T-helper 1 cell treated with Interleukin-12 subunit alpha and Interleukin-12 subunit beta and Interleukin-4 antibody, amounts not matched to agents 30 μg/mL and 1 μg/mL, for 36 hours (primary cell): ENCODE data around the gene SLC22A3.
"Not testable (repeated sequence)": the region's sequence is repeated elsewhere in the genome, so short reads cannot be mapped to it uniquely, and the experiment has no call there.

Experiments used
- H3K27ac Mint-ChIP-seq: one replicate; pipeline ENCODE4 v1.8.0; 2021; ENCODE audit warnings: mild to moderate bottlenecking, mixed read lengths
- H3K27me3 Mint-ChIP-seq: one replicate; pipeline ENCODE4 v1.8.0; 2021; ENCODE audit warnings: low read depth, mixed read lengths
- H3K36me3 Mint-ChIP-seq: one replicate; pipeline ENCODE4 v1.8.0; 2021; ENCODE audit warnings: low read depth, mixed read lengths
- H3K4me1 Mint-ChIP-seq: one replicate; pipeline ENCODE4 v1.8.0; 2021; ENCODE audit warnings: low read depth, mixed read lengths
- H3K4me3 Mint-ChIP-seq: one replicate; pipeline ENCODE4 v1.8.0; 2021; ENCODE audit warnings: mild to moderate bottlenecking, moderate library complexity, mixed read lengths
- H3K9me3 Mint-ChIP-seq: one replicate; pipeline ENCODE4 v1.8.0; 2021; ENCODE audit warnings: mixed read lengths

SLC22A3 gene

DNA sequence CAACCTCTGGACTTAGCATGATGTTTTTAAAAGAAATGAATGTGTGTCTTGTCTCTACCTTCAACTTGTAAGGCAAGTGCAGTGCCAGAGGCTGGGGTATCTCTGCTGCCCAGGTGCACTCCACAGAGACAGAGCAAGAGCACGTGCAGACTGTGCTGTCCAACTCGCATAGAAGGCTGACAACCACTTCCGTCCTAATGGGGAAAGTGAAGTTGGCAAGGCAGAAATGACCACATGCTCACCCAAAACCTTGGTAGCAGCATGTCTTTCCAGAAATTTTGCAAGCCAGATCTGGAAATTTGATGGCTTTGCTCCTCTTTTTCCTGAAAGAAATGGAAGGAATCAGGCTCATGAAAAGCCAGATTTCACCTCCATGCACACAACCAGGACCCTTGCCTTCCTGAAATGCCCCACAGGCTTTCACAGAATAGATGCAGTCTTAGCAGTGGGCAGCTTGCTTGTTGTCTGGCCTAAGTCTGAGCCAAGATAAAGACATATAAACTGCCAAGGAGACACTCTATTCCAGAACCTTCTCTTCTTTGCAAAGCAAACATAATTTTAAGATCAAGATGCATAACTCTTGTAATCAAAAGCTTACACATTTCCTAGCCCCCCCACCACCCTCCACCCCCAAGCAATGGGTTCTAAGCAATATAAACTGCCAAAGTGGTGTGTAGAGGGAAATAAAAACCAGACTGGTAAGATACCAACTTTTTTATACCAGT, 26.8 kb downstream of the SLC22A3 start:
- Mint-ChIP-seq H3K4me3 (no peak overlapping the region), H3K27ac (no peak overlapping the region), H3K36me3 (no peaks in the 10 kb centered on the region), H3K4me1 (no peaks in the 10 kb centered on the region), H3K9me3 (no peaks in the 10 kb centered on the region), H3K27me3 (peaks cover 25% of the 10 kb centered on the region)

DNA sequence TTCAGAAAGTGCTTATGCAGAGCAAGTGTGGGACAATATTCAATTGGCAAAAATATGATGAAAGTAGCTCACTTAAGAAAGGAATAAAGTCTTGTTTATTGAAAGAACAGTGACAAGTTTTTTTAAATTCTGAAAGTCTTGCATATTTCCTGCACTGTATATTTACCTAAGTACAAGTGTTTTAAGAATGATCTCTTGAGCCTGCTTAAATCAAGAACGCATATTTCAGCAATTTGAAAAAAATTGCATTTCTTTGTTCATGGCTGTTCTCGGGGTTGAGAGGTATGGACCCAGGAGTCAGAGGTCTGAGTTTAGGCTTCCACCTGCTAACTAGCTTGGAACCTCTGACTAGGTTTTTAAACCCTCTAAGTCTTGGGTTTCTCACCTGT, 27.4 kb downstream of the SLC22A3 start:
- Mint-ChIP-seq H3K27ac (no peak overlapping the region), H3K9me3 (no peaks in the 10 kb centered on the region), H3K4me1 (no peaks in the 10 kb centered on the region), H3K36me3 (no peaks in the 10 kb centered on the region), H3K27me3 (peaks cover 25% of the 10 kb centered on the region), H3K4me3 (no peak overlapping the region)

DNA sequence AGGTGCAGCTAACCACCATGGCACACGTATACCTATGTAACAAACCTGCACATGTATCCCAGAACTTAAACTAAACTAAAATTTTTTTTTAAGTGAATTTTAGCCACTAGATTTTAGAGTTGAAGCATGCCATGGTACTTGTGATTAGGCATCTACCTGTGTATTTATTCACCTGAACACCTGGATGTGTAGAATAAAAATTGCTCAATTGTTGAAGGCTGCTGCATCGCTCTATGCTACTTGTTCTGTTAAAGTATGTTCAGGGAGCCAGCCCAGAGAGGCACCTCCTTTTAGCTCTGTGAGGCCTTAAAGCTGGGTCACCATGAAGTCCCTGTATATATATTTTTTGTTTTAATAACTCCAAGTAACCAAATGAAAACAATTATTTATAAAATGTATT, 28.3 kb downstream of the SLC22A3 start:
- Mint-ChIP-seq H3K27me3 (peaks cover 25% of the 10 kb centered on the region), H3K4me1 (no peaks in the 10 kb centered on the region), H3K4me3 (no peak overlapping the region), H3K9me3 (no peaks in the 10 kb centered on the region), H3K27ac (no peak overlapping the region), H3K36me3 (no peaks in the 10 kb centered on the region)

DNA sequence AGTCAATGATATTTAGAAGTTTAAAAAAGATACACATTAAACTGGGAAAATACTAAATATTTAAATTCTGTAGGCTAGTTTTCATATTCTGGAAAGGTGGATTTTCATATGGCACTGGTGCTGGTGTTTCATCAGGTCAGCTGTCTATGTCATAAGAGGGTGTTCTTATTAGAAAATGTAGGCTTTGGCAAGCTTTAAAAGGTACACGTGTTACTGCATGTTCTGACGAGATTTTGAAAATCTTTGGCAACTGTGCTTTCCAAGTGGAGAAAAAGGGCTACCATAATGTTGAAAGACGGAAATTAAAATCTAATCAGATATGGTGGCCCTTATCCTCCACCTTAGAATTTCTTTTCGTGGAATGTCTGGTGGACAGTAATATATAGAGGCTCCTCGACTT, 30.0 kb downstream of the SLC22A3 start:
- H3K36me3 Mint-ChIP-seq, result no peaks in the 10 kb centered on the region
- H3K4me3 Mint-ChIP-seq, result no peak overlapping the region
- H3K27ac Mint-ChIP-seq, result no peak overlapping the region
- H3K9me3 Mint-ChIP-seq, result no peaks in the 10 kb centered on the region
- H3K27me3 Mint-ChIP-seq, result peaks cover 22% of the 10 kb centered on the region
- H3K4me1 Mint-ChIP-seq, result no peaks in the 10 kb centered on the region

- Mint-ChIP-seq H3K36me3 (no peaks in the 10 kb centered on the region), H3K4me3 (no peak overlapping the region), H3K27me3 (peaks cover 22% of the 10 kb centered on the region), H3K27ac (no peak overlapping the region), H3K4me1 (no peaks in the 10 kb centered on the region), H3K9me3 (no peaks in the 10 kb centered on the region)
Observed at GRCh38 chr6:160378882-160379281, 30.7 kb downstream of the SLC22A3 start.

GRCh38 chr6:160379466-160379865, 31.3 kb downstream of the SLC22A3 start:
- H3K4me3 Mint-ChIP-seq, result no peak overlapping the region
- no peak overlapping the region for H3K27ac Mint-ChIP-seq
- no peaks in the 10 kb centered on the region for H3K4me1 Mint-ChIP-seq

GRCh38 chr6:160382946-160383345, 34.8 kb downstream of the SLC22A3 start:
- H3K27ac Mint-ChIP-seq, result no peak overlapping the region
- no peak overlapping the region for H3K4me3 Mint-ChIP-seq
- no peaks in the 10 kb centered on the region for H3K9me3 Mint-ChIP-seq
- peaks cover 27% of the 10 kb centered on the region for H3K27me3 Mint-ChIP-seq
- no peaks in the 10 kb centered on the region for H3K4me1 Mint-ChIP-seq
- no peaks in the 10 kb centered on the region for H3K36me3 Mint-ChIP-seq

More at GRCh38 chr6:160379466-160379865, 31.3 kb downstream of the SLC22A3 start:
- H3K9me3 Mint-ChIP-seq, result no peaks in the 10 kb centered on the region
- no peaks in the 10 kb centered on the region for H3K36me3 Mint-ChIP-seq
- H3K27me3 Mint-ChIP-seq, result peaks cover 22% of the 10 kb centered on the region

DNA sequence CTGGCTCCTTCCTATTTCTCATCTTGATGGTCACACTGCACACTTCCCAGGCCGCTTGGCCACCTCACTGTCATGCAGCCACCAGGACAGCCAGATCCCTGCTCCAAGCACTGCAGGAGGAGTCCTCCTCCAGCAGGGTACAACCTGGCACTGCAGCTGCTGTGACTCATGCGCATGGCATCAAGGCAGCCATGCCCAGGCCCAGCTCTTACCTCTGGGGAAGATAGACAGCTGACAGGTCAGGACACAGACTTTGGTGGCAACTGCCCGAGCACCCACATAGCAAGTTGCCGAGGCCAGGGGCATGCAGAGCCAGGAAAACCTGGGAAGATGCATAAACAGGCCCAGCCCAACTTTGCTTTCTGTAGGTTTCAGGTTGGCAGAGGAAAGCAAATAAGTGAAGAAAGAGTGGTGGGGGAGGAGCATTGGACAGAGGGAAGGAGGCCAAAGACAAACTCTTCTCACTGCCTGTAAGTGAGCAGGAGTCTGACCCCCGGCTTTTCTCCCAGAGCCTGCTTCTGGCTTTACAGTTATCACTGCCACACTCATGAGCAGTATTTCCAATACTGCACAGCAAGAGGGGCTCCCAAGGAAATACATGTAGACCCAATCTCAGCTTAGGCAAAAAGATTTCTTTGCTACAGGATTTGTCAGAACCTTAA, 38.8 kb downstream of the SLC22A3 start:
- H3K27me3 Mint-ChIP-seq, result peaks cover 30% of the 10 kb centered on the region
- no peaks in the 10 kb centered on the region for H3K36me3 Mint-ChIP-seq
- no peak overlapping the region for H3K27ac Mint-ChIP-seq
- no peak overlapping the region for H3K4me3 Mint-ChIP-seq
- H3K9me3 Mint-ChIP-seq, result no peaks in the 10 kb centered on the region
- H3K4me1 Mint-ChIP-seq, result no peaks in the 10 kb centered on the region

DNA sequence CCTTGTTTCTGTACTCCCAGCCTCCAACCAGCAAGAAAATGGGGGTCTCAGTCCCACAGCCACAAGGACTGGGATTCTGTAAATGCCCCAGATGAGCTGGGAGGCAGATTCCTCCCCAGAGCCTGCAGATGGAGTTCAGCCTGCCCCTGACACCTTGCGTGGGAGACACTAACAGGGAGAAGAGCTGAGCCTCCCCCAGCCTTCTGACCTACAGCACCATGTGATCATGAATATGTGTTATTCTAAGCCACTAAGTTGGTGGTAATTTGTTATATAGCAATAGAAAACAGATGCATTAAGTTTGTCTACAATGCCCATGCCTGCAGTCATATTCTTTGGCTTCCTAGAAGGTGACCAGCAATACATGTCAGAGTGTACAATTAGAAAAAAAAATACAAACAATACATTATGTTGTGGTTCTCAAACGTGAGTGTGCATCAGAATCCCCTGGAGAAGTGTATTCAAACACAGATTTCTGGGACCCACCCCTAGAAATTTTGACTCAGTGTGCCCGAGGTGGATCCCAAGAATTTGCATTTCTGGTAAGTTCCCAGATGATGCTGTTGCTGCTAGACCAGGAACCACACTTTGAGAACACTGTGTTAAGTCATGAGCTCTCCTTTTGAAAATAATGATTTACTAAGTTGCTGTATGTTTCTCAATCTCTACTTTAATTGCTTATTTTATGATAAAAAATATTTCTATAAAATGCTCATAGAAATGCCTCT, 39.9 kb downstream of the SLC22A3 start:
- Mint-ChIP-seq H3K9me3 (no peaks in the 10 kb centered on the region), H3K27ac (no peak overlapping the region), H3K4me3 (no peak overlapping the region), H3K27me3 (peaks cover 34% of the 10 kb centered on the region), H3K4me1 (no peaks in the 10 kb centered on the region), H3K36me3 (no peaks in the 10 kb centered on the region)

DNA sequence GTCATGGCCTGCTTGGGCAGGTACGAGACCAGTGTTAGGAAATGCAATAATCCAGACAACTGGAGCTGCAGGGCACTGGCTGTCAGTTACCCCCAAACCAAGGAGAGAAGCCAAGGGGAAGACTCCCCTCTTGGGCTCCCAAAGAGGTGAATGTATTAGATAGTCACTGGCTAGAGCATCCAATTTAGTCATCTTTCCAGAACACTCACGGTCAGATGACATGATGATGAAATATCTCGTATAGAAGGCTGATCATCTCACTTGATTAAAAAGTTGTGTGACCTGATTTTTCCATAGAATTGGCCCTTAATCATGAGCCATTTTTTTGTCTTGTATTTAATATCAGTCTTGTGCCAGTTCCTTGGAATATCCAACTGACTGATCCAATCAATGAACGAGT, 40.7 kb downstream of the SLC22A3 start:
- no peak overlapping the region for H3K4me3 Mint-ChIP-seq
- H3K4me1 Mint-ChIP-seq, result no peaks in the 10 kb centered on the region
- peaks cover 5% of the 10 kb centered on the region for H3K9me3 Mint-ChIP-seq
- H3K36me3 Mint-ChIP-seq, result no peaks in the 10 kb centered on the region
- H3K27ac Mint-ChIP-seq, result no peak overlapping the region
- peaks cover 39% of the 10 kb centered on the region for H3K27me3 Mint-ChIP-seq

DNA sequence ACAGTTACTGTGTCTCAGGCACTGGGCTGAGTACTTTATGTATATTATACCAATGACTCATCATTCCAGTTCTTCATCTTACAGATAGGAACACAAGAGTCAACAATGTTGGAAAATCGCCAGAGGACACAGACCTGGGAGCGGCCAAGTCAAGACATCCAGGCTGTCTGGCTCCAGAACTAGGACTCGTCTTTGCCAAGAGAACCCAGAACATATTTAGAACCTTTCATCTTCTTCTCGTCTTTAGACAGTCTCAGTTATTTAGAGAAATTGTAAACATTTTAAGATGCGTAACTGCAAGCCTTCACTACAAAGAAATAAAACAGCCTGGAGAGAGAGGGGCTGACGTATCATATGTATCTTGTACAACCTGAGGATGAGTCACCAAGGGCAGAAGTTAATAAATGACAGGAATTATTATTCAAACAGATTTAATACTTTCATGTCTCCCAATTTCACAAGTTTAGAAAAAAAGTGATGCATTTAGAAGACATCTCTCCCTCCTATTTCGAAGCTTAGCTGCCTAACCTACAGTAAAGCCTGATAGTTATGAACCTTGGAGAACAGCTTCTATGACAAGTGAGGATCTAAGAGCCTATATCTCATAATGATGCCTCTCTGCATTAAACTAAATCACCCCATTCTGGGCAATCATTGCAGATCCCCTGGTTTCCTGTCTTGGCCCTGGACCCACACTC, 43.4 kb downstream of the SLC22A3 start:
- H3K27ac Mint-ChIP-seq, result no peak overlapping the region
- H3K27me3 Mint-ChIP-seq, result peaks cover 36% of the 10 kb centered on the region
- no peaks in the 10 kb centered on the region for H3K36me3 Mint-ChIP-seq
- H3K4me1 Mint-ChIP-seq, result no peaks in the 10 kb centered on the region
- no peak overlapping the region for H3K4me3 Mint-ChIP-seq
- H3K9me3 Mint-ChIP-seq, result peaks cover 5% of the 10 kb centered on the region

- peaks cover 32% of the 10 kb centered on the region for H3K27me3 Mint-ChIP-seq
- H3K4me1 Mint-ChIP-seq, H3K36me3 Mint-ChIP-seq, H3K9me3 Mint-ChIP-seq, H3K27ac Mint-ChIP-seq, H3K4me3 Mint-ChIP-seq: not testable (repeated sequence)
Observed at GRCh38 chr6:160393442-160393841, 45.3 kb downstream of the SLC22A3 start.

- no peak overlapping the region for H3K4me3 Mint-ChIP-seq
- H3K27me3 Mint-ChIP-seq, result peaks cover 32% of the 10 kb centered on the region
- no peaks in the 10 kb centered on the region for H3K36me3 Mint-ChIP-seq
- H3K9me3 Mint-ChIP-seq, result peaks cover 5% of the 10 kb centered on the region
- peaks cover 6% of the 10 kb centered on the region for H3K4me1 Mint-ChIP-seq
- no peak overlapping the region for H3K27ac Mint-ChIP-seq
Observed at GRCh38 chr6:160393891-160394653, 45.9 kb downstream of the SLC22A3 start.

GRCh38 chr6:160394654-160395035, 46.5 kb downstream of the SLC22A3 start:
- no peaks in the 10 kb centered on the region for H3K36me3 Mint-ChIP-seq
- H3K4me3 Mint-ChIP-seq, result no peak overlapping the region
- H3K27me3 Mint-ChIP-seq, result peaks cover 35% of the 10 kb centered on the region
- H3K4me1 Mint-ChIP-seq, result peaks cover 11% of the 10 kb centered on the region
- H3K27ac Mint-ChIP-seq, result no peak overlapping the region
- H3K9me3 Mint-ChIP-seq, result peaks cover 5% of the 10 kb centered on the region
